Heart left ventricle (tissue), 16 donors: ENCODE measurements around the gene CD4. TPM values are rescaled to one million over a fixed set of nuclear protein-coding genes. Genes with fewer than 3 reads are reported as not detected.

Experiments
- ATAC-seq, 4 donors: fragments of 200-7000 bp; cut with Tn5 transposase; one replicate each; pipeline ENCODE4 v1.9.1; 2020 to 2022; ENCODE audit warnings: moderate library complexity in 4 of 4, mild to moderate bottlenecking in 3 of 4, moderate number of reproducible peaks in 1 of 4
- DNase-seq, 5 donors: peaks; one replicate each; pipeline ENCODE4 v3.0.0-alpha.2; 2020
- H3K27ac ChIP-seq, 12 donors: fragments of 200-600 bp; sonication (generic) in 4 of 12; one replicate each; pipeline versions ENCODE4 v1.5.0 to v1.8.0; 2016 to 2022; ENCODE audit warnings: mild to moderate bottlenecking in 2 of 12
- H3K27me3 ChIP-seq, 9 donors: fragments of 200-600 bp; sonication (generic) in 2 of 9; one replicate each; pipeline versions ENCODE4 v1.5.1 to v1.8.0; 2016 to 2022; ENCODE audit warnings: mild to moderate bottlenecking in 3 of 9
- H3K36me3 ChIP-seq, 9 donors: fragments of 200-600 bp; sonication (generic) in 2 of 9; one replicate each; pipeline versions ENCODE4 v1.5.0 to v1.8.0; 2018 to 2022; ENCODE audit warnings: mild to moderate bottlenecking in 2 of 9
- H3K4me1 ChIP-seq, 12 donors: fragments of 200-600 bp; sonication (generic) in 4 of 12; one replicate each; pipeline versions ENCODE4 v1.5.0 to v1.8.0; 2016 to 2022; ENCODE audit warnings: mild to moderate bottlenecking in 3 of 12
- H3K4me3 ChIP-seq, 12 donors: fragments of 200-600 bp; sonication (generic) in 4 of 12; one replicate each; pipeline versions ENCODE4 v1.5.0 to v1.8.0; 2017 to 2022; ENCODE audit warnings: mild to moderate bottlenecking in 9 of 12, moderate library complexity in 4 of 12
- H3K9me3 ChIP-seq, 12 donors: fragments of 200-600 bp; sonication (generic) in 4 of 12; one replicate each; pipeline versions ENCODE4 v1.5.0 to v1.8.0; 2016 to 2022; ENCODE audit warnings: mild to moderate bottlenecking in 1 of 12
- POLR2A ChIP-seq, 2 donors: fragments of 450-650 bp; IDR thresholded peaks; one replicate each; pipeline ENCODE4 v1.6.1; 2017; ENCODE audit warnings: antibody characterized with exemption in 2 of 2, mild to moderate bottlenecking in 2 of 2, moderate library complexity in 2 of 2
- WGBS, 4 donors: extraction: QIAGEN DNeasy Blood & Tissue Kit in 2 of 4; methylation state at CpG; one replicate each; pipeline versions ENCODE4 v1.1.5 to v1.1.7; 2013 to 2018; 5-methylcytosine and 5-hydroxymethylcytosine counted together
- intact Hi-C, 10 donors: fragments of 100-400 bp; cut with DNase I; formaldehyde crosslinking; loops; one replicate each; pipeline versions ENCODE4 v1.11.1 to v1.14.2; 2022
- polyA plus RNA-seq, 2 donors: library from polyadenylated mRNA; stranded (reverse); fragments of 200-250 nt; gene quantifications; one replicate each; pipeline ENCODE4 v1.2.3, GENCODE V29; 2013
- total RNA-seq, 9 donors: library from RNA; depleted of rRNA in 2 of 9; stranded (reverse); fragments of >200 nt in 2 of 9; fragmentation: NEBNext Ultra II Directional in 3 of 9; extraction: Animal tissue kit (Norgen Biotek cat#: 25700) in 3 of 9; gene quantifications; one replicate each; pipeline versions ENCODE4 v1.1.0 to v1.2.4, GENCODE V29; 2016 to 2023
- TF ChIP-seq, protein P1 (sequence below), 12 donors: fragments of 200-600 bp; sonication (generic) in 4 of 12; IDR thresholded peaks; one replicate each; pipeline versions ENCODE4 v1.5.0 to v1.8.0; 2018 to 2022; ENCODE audit warnings: antibody characterized with exemption in 12 of 12, mild to moderate bottlenecking in 5 of 12
- donor health status: ischemic (EF 13 %, LVEDD 7.1; RV severe dilation, severe dysfunction).
- donor health status: healthy with polysubstance abuse.
- donor health status: DM: no; HTN: yes; CAD: no.
- donor health status: DM: no; HTN: no; CAD: no.
- donor health status: ischemic (EF 25% LVEDD 6.9; RV normal size, moderate dysfunction).
- donor health status: ischemic (EF 25% LVEDD 5.7; RV mildly dilated, moderate dysfunction).
- donor health status: healthy.
- donor health status: DM: yes; HTN: yes; CAD: no.
- donor health status: ischemic (EF 35%, LVEDD 5.7; RV mildly dilated, moderate dysfunction).
- donor health status: nonischemic (EF 11% LVEDD 7.7; RV severe dilation, severe dysfunction).
- donor health status: DM: yes; HTN: yes; CAD: no.
- donor health status: PGD.
- donor health status: ischemic (EF 29% LVEDD 5.4; RV normal size, mild dysfunction).
- donor health status: nonischemic (EF 23%, LVEDD 6.1; RV moderate dilation, normal function).

The CD4 gene
- total and polyA plus RNA-seq, 11 donors: 1.1 to 71.9 (median 4.6) TPM

DNA sequence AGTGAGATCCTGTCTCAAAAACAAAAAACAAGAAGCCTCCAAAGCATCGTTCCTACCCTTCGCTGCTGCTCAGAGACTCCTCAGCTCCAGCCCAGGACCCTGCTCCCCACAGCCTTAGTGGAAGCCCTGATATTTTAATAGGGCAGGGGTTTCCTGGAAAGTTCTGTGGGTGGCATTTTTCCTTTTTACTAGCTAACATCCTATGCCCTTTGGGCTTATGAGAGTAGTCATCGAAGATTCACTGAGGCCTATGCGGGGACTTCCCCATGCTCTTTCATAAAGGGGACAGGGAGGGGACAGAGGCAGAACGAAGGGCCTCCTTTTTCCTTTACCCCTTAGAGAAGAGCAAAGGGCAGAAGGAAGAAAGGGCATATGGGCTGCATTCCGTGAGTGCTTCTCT lies 8.8 kb upstream of the CD4 start:
- intact Hi-C loops: no loop called here
- no peaks in the 10 kb centered on the region for H3K9me3 ChIP-seq
- ATAC-seq (no peak), DNase-seq (no peak)
- peaks cover 0 to 25% (median 15%) of the 10 kb centered on the region in 12 donors for H3K4me1 ChIP-seq
- no peaks in the 10 kb centered on the region for H3K36me3 ChIP-seq
- 81 to 89% (median 84%) methylated on average over 6 of the region's 6 CpGs for WGBS, 4 donors
- H3K27ac ChIP-seq: no peak overlapping the region
- TF ChIP-seq, protein P1, sequence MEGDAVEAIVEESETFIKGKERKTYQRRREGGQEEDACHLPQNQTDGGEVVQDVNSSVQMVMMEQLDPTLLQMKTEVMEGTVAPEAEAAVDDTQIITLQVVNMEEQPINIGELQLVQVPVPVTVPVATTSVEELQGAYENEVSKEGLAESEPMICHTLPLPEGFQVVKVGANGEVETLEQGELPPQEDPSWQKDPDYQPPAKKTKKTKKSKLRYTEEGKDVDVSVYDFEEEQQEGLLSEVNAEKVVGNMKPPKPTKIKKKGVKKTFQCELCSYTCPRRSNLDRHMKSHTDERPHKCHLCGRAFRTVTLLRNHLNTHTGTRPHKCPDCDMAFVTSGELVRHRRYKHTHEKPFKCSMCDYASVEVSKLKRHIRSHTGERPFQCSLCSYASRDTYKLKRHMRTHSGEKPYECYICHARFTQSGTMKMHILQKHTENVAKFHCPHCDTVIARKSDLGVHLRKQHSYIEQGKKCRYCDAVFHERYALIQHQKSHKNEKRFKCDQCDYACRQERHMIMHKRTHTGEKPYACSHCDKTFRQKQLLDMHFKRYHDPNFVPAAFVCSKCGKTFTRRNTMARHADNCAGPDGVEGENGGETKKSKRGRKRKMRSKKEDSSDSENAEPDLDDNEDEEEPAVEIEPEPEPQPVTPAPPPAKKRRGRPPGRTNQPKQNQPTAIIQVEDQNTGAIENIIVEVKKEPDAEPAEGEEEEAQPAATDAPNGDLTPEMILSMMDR (IDR thresholded peaks at IDR 0.05): no peak
- TF ChIP-seq POLR2A (IDR thresholded peaks at IDR 0.05): no peak
- peaks cover 0 to 4% (median 0%) of the 10 kb centered on the region in 9 donors for H3K27me3 ChIP-seq
- H3K4me3 ChIP-seq: no peak overlapping the region

DNA sequence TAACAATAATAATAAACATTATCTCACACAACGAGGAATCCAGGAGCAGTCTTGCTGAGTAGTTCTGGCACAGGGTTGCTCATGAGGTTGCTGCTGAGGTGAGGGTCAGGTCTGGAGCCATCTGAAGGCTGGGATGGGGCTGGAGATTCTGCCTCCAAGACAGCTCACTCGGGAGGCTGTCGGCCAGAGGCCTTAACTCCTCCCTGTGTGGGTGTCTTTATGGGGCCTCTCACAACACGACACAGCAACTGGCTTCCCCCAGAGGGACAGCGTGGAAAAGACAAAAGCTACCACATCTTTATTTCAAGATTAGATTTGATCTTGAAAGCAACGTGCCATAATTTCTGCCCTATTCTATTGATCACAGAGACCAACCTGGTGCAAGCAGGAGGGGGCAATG lies 7.2 kb upstream of the CD4 start:
- Histone ChIP-seq H3K27ac (no peak overlapping the region), H3K9me3 (no peaks in the 10 kb centered on the region), H3K27me3 (peaks cover 0 to 4% (median 0%) of the 10 kb centered on the region in 9 donors), H3K36me3 (no peaks in the 10 kb centered on the region), H3K4me3 (no peak overlapping the region), H3K4me1 (peaks cover 0 to 35% (median 16%) of the 10 kb centered on the region in 12 donors)
- ATAC-seq: no peak
- DNase-seq: peak in 1 of 5 donors; percentile 12
- intact Hi-C loops: no loop called here
- WGBS, 4 donors: 63 to 81% (median 73%) methylated on average over 6 of the region's 6 CpGs
- no peak for TF ChIP-seq POLR2A (IDR thresholded peaks at IDR 0.05)
- TF ChIP-seq, protein P1 (IDR thresholded peaks at IDR 0.05): no peak

DNA sequence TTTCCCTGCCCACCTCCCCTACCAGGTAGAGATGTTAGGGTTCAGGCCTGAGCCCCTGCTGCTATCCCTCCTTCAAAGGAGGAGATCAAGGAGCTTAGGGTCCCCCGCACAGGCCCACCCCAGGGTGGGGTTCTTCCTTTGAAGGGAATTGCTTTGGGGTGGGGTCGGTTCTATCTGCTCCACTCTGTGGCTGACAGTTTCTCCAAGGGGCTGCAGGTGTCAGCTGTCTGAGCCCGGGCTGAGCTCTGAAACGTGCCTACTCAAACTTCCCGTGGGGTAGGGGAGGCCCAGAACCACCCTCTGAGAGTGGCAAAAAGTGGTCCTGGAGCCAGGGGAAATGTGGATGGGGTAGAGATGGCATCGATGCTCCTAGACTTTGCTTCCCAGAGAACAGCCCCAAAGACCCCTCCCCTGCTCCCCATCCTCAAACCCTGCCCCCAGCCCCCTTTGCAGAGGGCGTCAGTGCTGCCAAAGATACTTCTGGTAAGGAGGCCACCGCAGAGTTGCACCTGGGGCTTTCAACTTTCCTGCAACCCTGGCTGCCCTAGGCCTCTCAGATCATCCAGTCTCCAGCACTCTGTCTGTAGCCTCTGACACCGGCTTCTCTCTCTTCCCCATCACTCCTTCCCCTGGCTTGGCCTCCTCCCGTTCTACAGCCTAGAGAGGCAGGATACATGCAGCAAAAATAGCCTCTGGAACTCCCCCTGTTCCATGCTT lies 6.3 kb upstream of the CD4 start:
- no peak for TF ChIP-seq POLR2A (IDR thresholded peaks at IDR 0.05)
- TF ChIP-seq, protein P1 (IDR thresholded peaks at IDR 0.05): no peak
- intact Hi-C loops: no loop called here
- H3K27me3 ChIP-seq: no peaks in the 10 kb centered on the region
- WGBS, 4 donors: 45 to 75% (median 66%) methylated on average over 2 to 10 of the region's 10 CpGs
- H3K27ac ChIP-seq: no peak overlapping the region
- H3K9me3 ChIP-seq: no peaks in the 10 kb centered on the region
- peaks cover 0 to 38% (median 13%) of the 10 kb centered on the region in 12 donors for H3K4me1 ChIP-seq
- ATAC-seq: no peak
- no peak overlapping the region for H3K4me3 ChIP-seq
- no peaks in the 10 kb centered on the region for H3K36me3 ChIP-seq
- DNase-seq: no peak

DNA sequence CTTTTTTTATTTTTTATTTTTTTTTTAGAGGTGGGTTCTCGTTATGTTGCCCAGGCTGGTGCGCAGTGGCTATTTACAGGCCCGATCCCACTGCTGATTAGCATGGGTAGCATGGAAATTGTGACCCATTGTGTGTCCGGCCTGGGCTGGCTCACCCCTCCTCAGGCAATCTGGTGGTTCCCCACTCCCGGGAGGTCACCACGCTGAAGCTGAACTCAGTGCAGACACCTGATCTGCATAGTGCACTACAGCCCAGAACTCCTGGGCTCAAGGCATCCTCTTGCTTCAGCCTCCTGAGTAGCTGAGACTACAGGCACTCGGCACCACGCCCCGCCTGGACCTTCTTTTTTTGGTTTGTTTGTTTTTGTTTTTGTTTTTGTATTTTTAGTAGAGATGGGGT lies 5.5 kb upstream of the CD4 start:
- H3K4me3 ChIP-seq: no peak overlapping the region
- 92 to 94% (median 93%) methylated on average over 9 of the region's 9 CpGs for WGBS, 4 donors
- H3K4me1 ChIP-seq: peaks cover 0 to 36% (median 6%) of the 10 kb centered on the region in 12 donors
- TF ChIP-seq POLR2A (IDR thresholded peaks at IDR 0.05): no peak
- TF ChIP-seq, protein P1 (IDR thresholded peaks at IDR 0.05): no peak
- H3K27me3 ChIP-seq: no peaks in the 10 kb centered on the region
- intact Hi-C loops: no loop called here
- H3K36me3 ChIP-seq: no peaks in the 10 kb centered on the region
- no peaks in the 10 kb centered on the region for H3K9me3 ChIP-seq
- ATAC-seq: no peak
- H3K27ac ChIP-seq: no peak overlapping the region
- DNase-seq: no peak
